B cell (primary cell): ENCODE measurements around the gene CSDE1. TPM values are rescaled to one million over a fixed set of nuclear protein-coding genes. Genes with fewer than 3 reads are reported as not detected.
"Not testable (repeated sequence)": the region's sequence is repeated elsewhere in the genome, so short reads cannot be mapped to it uniquely, and the experiment has no call there.

Source experiments
- ATAC-seq: fragments of 200-7000 bp; cut with Tn5 transposase; one replicate; pipeline ENCODE4 v1.10.0; 2021; ENCODE audit warnings: low read depth, mild to moderate bottlenecking, moderate number of reproducible peaks, moderate library complexity
- CTCF ChIA-PET: fragments of 350-600 bp; sonication (Branson Sonifier 250); formaldehyde crosslinking; loops from one replicate; lab custom pipeline; 2021; ENCODE audit warnings: antibody characterized with exemption, inconsistent platforms; lab: Charles Lee
- POLR2A ChIA-PET: fragments of 350-600 bp; sonication (Branson Sonifier 250); formaldehyde crosslinking; loops from one replicate; lab custom pipeline; 2021; ENCODE audit warnings: antibody characterized with exemption; lab: Charles Lee
- DNase-seq: peaks from one replicate; pipeline ENCODE4 v3.0.0; 2013
- H2AFZ ChIP-seq: 2 replicates; pipeline ENCODE4 v1.6.1; 2012; ENCODE audit warnings: mild to moderate bottlenecking, low read depth, low read length; ENCODE audit not compliant: insufficient read depth, poor library complexity, severe bottlenecking
- H3K27ac ChIP-seq, 2 donors: 1 replicate in 1 of 2; 2 replicates in 1 of 2; pipeline ENCODE4 v1.5.1; 2012 to 2013; ENCODE audit warnings: low read length in 2 of 2, mild to moderate bottlenecking in 2 of 2, moderate library complexity in 1 of 2
- H3K27me3 ChIP-seq, 4 experiments: fragments of 200-600 bp in 1 of 4; sonication (generic) in 1 of 4; replicated peaks in 1 of 4; 1 replicate in 2 of 4; 2 replicates in 2 of 4; pipeline versions ENCODE4 v1.6.1 to v1.7.0; 2013 to 2016; ENCODE audit warnings: low read length in 3 of 4, mild to moderate bottlenecking in 2 of 4, mixed read lengths in 1 of 4, moderate library complexity in 1 of 4; ENCODE audit not compliant: insufficient read depth in 4 of 4, control insufficient read depth in 3 of 4; ENCODE audit errors: control extremely low read depth in 1 of 4
- H3K36me3 ChIP-seq, 2 experiments: replicated peaks in 1 of 2; 1 replicate in 1 of 2; 2 replicates in 1 of 2; pipeline versions ENCODE4 v1.6.1 to v1.7.1; 2013; ENCODE audit warnings: low read length in 1 of 2; ENCODE audit not compliant: insufficient read depth in 2 of 2, control insufficient read depth in 1 of 2; ENCODE audit errors: control extremely low read depth in 1 of 2, extremely low read depth in 1 of 2
- H3K4me1 ChIP-seq, 2 donors: fragments of 200-600 bp in 1 of 2; sonication (generic) in 1 of 2; 1 replicate in 1 of 2; 2 replicates in 1 of 2; pipeline versions ENCODE4 v1.5.1 to v1.6.1; 2013 to 2017; ENCODE audit warnings: low read length in 2 of 2; ENCODE audit not compliant: control insufficient read depth in 2 of 2, insufficient read depth in 2 of 2
- H3K4me2 ChIP-seq: replicated peaks from 2 replicates; pipeline ENCODE3; 2012; ENCODE audit warnings: mild to moderate bottlenecking, low read depth, low read length; ENCODE audit not compliant: poor library complexity, severe bottlenecking
- H3K4me3 ChIP-seq, 5 experiments: fragments of 200-600 bp in 1 of 5; sonication (generic) in 1 of 5; 1 replicate in 3 of 5; 2 replicates in 2 of 5; pipeline versions ENCODE4 v1.5.1 to v1.7.0; 2011 to 2016; ENCODE audit warnings: low read length in 4 of 5, mild to moderate bottlenecking in 4 of 5, low read depth in 2 of 5, control low read depth in 1 of 5, moderate library complexity in 1 of 5; ENCODE audit not compliant: insufficient read depth in 1 of 5; ENCODE audit errors: control extremely low read depth in 1 of 5, extremely low read depth in 1 of 5
- H3K79me2 ChIP-seq: fragments of 200-600 bp; sonication (generic); one replicate; pipeline ENCODE4 v1.6.0; 2016; ENCODE audit warnings: low read length; ENCODE audit not compliant: control insufficient read depth, insufficient read depth
- H3K9ac ChIP-seq: fragments of 200-600 bp; sonication (generic); 2 replicates; pipeline ENCODE4 v1.6.1; 2017; ENCODE audit warnings: mild to moderate bottlenecking, low read length, moderate library complexity
- H3K9me3 ChIP-seq, 3 donors: one replicate each; pipeline versions ENCODE4 v1.6.1 to v1.7.1; 2013; ENCODE audit warnings: low read length in 2 of 3; ENCODE audit not compliant: control insufficient read depth in 2 of 3, insufficient read depth in 1 of 3; ENCODE audit errors: control extremely low read depth in 1 of 3
- H4K20me1 ChIP-seq: 2 replicates; pipeline ENCODE4 v1.6.0; 2012; ENCODE audit warnings: mild to moderate bottlenecking, low read length; ENCODE audit not compliant: insufficient read depth, control insufficient read depth, poor library complexity, severe bottlenecking
- H3K27ac Mint-ChIP-seq: one replicate; pipeline ENCODE4 v1.8.0; 2021; ENCODE audit warnings: mixed read lengths
- H3K27me3 Mint-ChIP-seq: one replicate; pipeline ENCODE4 v1.8.0; 2021; ENCODE audit warnings: mixed read lengths
- H3K4me1 Mint-ChIP-seq: one replicate; pipeline ENCODE4 v1.8.0; 2021; ENCODE audit warnings: mixed read lengths
- H3K4me3 Mint-ChIP-seq: one replicate; pipeline ENCODE4 v1.8.0; 2021; ENCODE audit warnings: mixed read lengths
- H3K9me3 Mint-ChIP-seq: one replicate; pipeline ENCODE4 v1.8.0; 2022; ENCODE audit warnings: mixed read lengths; ENCODE audit not compliant: insufficient read depth
- CTCF ChIP-seq: fragments of 200-600 bp; IDR thresholded peaks from one replicate; pipeline ENCODE4 v1.8.0; 2022; ENCODE audit warnings: antibody characterized with exemption, mild to moderate bottlenecking
- EZH2 ChIP-seq: IDR thresholded peaks from 2 replicates; pipeline ENCODE4 v1.6.1; 2012; ENCODE audit warnings: borderline replicate concordance, low read depth, mild to moderate bottlenecking, moderate library complexity, low read length; ENCODE audit not compliant: insufficient read depth, poor library complexity, severe bottlenecking
- WGBS: methylation state at CpG from one replicate; pipeline ENCODE4 v1.1.5; 2013; ENCODE audit warnings: missing lambda C conversion rate; ENCODE audit not compliant: insufficient coverage; 5-methylcytosine and 5-hydroxymethylcytosine counted together
- intact Hi-C: fragments of 100-400 bp; cut with micrococcal nuclease; formaldehyde crosslinking; loops from one replicate; pipeline ENCODE4 v1.10.0; 2022
- polyA plus RNA-seq: library from polyadenylated mRNA; depleted of rRNA; stranded (reverse); fragments of >200 nt; gene quantifications from 2 replicates; pipeline ENCODE4 v1.2.3, GENCODE V29; 2012
- total RNA-seq, 2 donors: library from RNA; stranded (reverse); fragments of 120-200 nt in 1 of 2; gene quantifications; 1 replicate in 1 of 2; 2 replicates in 1 of 2; pipeline versions ENCODE4 v1.2.3 to v1.2.4, GENCODE V29; 2013 to 2022

Gene CSDE1
- total and polyA plus RNA-seq, 2 donors (not counting 1 experiment from before 2014, with no cell fraction given) = 114 to 454 TPM

- POLR2A ChIA-PET, H3K79me2 ChIP-seq, H3K27me3 ChIP-seq, H3K4me2 ChIP-seq, H3K27ac ChIP-seq, H3K4me1 ChIP-seq, H3K36me3 ChIP-seq, H3K27ac Mint-ChIP-seq, H3K4me3 Mint-ChIP-seq, H3K4me1 Mint-ChIP-seq, H4K20me1 ChIP-seq, H3K9ac ChIP-seq, H3K4me3 ChIP-seq, intact Hi-C loops, H2AFZ ChIP-seq, H3K9me3 ChIP-seq, DNase-seq, ATAC-seq, CTCF ChIA-PET: not testable (repeated sequence)
- Mint-ChIP-seq H3K27me3 (peaks cover 45% of the 10 kb centered on the region), H3K9me3 (peaks cover 14% of the 10 kb centered on the region)
- no CpG with 5 or more reads among the region's 1 CpG for WGBS
These were observed 28.7 kb upstream of the CSDE1 start for GRCh38 chr1:114786440-114786839.

- no peak for DNase-seq
- POLR2A ChIA-PET = no interaction called here
- Mint-ChIP-seq H3K4me3 (no peak overlapping the region), H3K27me3 (peaks cover 26% of the 10 kb centered on the region), H3K9me3 (peaks cover 13% of the 10 kb centered on the region), H3K27ac (no peak overlapping the region), H3K4me1 (peaks cover 26% of the 10 kb centered on the region)
- ATAC-seq = no peak
- H3K27ac ChIP-seq = no peak overlapping the region
- H3K79me2 ChIP-seq = peaks cover 18% of the 10 kb centered on the region
- CTCF ChIA-PET = no interaction called here
- peaks cover 0 to 13% of the 10 kb centered on the region in 2 experiments for H3K36me3 ChIP-seq
- WGBS = 86% methylated on average over 1 of the region's 5 CpGs
- H3K27me3 ChIP-seq = no peaks in the 10 kb centered on the region
- H4K20me1 ChIP-seq = no peaks in the 10 kb centered on the region
- H3K9ac ChIP-seq = no peak overlapping the region
- TF ChIP-seq CTCF = no peak
- no peak for TF ChIP-seq EZH2
- H2AFZ ChIP-seq = no peak overlapping the region
- peaks cover 9 to 10% of the 10 kb centered on the region in 2 donors for H3K4me1 ChIP-seq
- H3K4me2 ChIP-seq = no peak overlapping the region
- intact Hi-C loops = no loop called here
- H3K4me3 ChIP-seq = no peak overlapping the region
- H3K9me3 ChIP-seq = peaks cover 0 to 1% (median 0%) of the 10 kb centered on the region in 3 donors
These were observed 24.7 kb upstream of the CSDE1 start for GRCh38 chr1:114782476-114782875.
